Left ventricle myocardium inferior (tissue), 1 donor: Measurements from ENCODE around the gene ZMIZ1. TPM values are rescaled to one million over a fixed set of nuclear protein-coding genes. Genes with fewer than 3 reads are reported as not detected.

Source experiments
- DNase-seq: peaks from one replicate; pipeline ENCODE4 v3.0.0-alpha.2; 2020
- H3K27ac ChIP-seq: fragments of 200-600 bp; replicated peaks from 2 replicates; pipeline ENCODE4 v1.8.0; 2021
- H3K27me3 ChIP-seq: fragments of 200-600 bp; 2 replicates; pipeline ENCODE4 v1.8.0; 2021; ENCODE audit warnings: low read depth
- H3K36me3 ChIP-seq: fragments of 200-600 bp; 2 replicates; pipeline ENCODE4 v1.8.0; 2021
- H3K4me1 ChIP-seq: fragments of 200-600 bp; 2 replicates; pipeline ENCODE4 v1.8.0; 2021
- H3K4me3 ChIP-seq: fragments of 200-600 bp; 2 replicates; pipeline ENCODE4 v1.8.0; 2021; ENCODE audit warnings: mild to moderate bottlenecking, moderate library complexity
- H3K9me3 ChIP-seq: fragments of 200-600 bp; replicated peaks from 2 replicates; pipeline ENCODE4 v1.8.0; 2021
- CTCF ChIP-seq: fragments of 200-600 bp; IDR thresholded peaks from 2 replicates; pipeline ENCODE4 v1.8.0; 2021; ENCODE audit warnings: antibody characterized with exemption, mild to moderate bottlenecking, borderline replicate concordance
- intact Hi-C: fragments of 100-400 bp; cut with micrococcal nuclease; formaldehyde crosslinking; loops from one replicate; pipeline ENCODE4 v1.11.0; 2022
- total RNA-seq: library from RNA; stranded (reverse); fragmentation: NEBNext Ultra II Directional; extraction: Animal tissue kit (Norgen Biotek cat#: 25700); gene quantifications from one replicate; pipeline ENCODE4 v1.2.1, GENCODE V29; 2021
- donor health status: DM: no; HTN: yes; CAD: no; lungs with severe emphysema.

The ZMIZ1 gene
- total RNA-seq, 1 donor from 2014 or later, result 55.9 TPM

- H3K4me1 ChIP-seq, result peaks cover 100% of the 10 kb centered on the region
- H3K9me3 ChIP-seq, result no peaks in the 10 kb centered on the region
- no peak for TF ChIP-seq CTCF
- peak overlapping the region; percentile 35 for H3K4me3 ChIP-seq
- intact Hi-C loops, result no loop called here
- DNase-seq, result no peak
- peak overlapping the region; percentile 99 for H3K27ac ChIP-seq
- peaks cover 35% of the 10 kb centered on the region for H3K36me3 ChIP-seq
- no peaks in the 10 kb centered on the region for H3K27me3 ChIP-seq
These were observed 71.5 kb downstream of the ZMIZ1 start for GRCh38 chr10:79140085-79140793.

DNA sequence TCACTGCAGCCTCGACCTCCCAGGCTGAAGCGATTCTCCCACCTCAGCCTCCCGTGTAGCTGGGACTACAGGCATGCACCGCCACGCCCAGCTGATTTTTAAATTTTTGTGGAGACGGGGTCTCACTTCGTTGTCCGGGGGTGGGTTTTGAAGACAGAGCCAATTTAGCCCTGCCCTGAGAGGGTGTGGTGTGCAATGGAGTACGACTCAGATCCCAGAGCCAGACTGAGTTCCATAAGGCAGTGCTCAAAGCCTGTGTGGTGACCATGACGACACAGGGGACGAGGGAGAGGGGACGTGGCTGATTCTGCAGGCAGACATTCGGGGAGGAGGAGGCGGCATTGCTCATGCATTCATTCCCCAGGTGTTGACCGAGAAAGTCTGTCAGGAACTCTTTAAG is 72.1 kb downstream of the ZMIZ1 start:
- intact Hi-C loops, result no loop called here
- no peak for DNase-seq
- H3K4me3 ChIP-seq, result no peak overlapping the region
- H3K27ac ChIP-seq, result peak overlapping the region; percentile 99
- no peaks in the 10 kb centered on the region for H3K27me3 ChIP-seq
- peaks cover 35% of the 10 kb centered on the region for H3K36me3 ChIP-seq
- H3K4me1 ChIP-seq, result peaks cover 100% of the 10 kb centered on the region
- no peaks in the 10 kb centered on the region for H3K9me3 ChIP-seq
- no peak for TF ChIP-seq CTCF

- peaks cover 35% of the 10 kb centered on the region for H3K36me3 ChIP-seq
- TF ChIP-seq CTCF, result no peak
- H3K27ac ChIP-seq, result peak overlapping the region; percentile 99
- H3K4me3 ChIP-seq, result no peak overlapping the region
- DNase-seq, result no peak
- no peaks in the 10 kb centered on the region for H3K27me3 ChIP-seq
- H3K4me1 ChIP-seq, result peaks cover 100% of the 10 kb centered on the region
- intact Hi-C loops, result no loop called here
- no peaks in the 10 kb centered on the region for H3K9me3 ChIP-seq
These were observed 73.3 kb downstream of the ZMIZ1 start for GRCh38 chr10:79142064-79142491.

- TF ChIP-seq CTCF, result no peak
- H3K4me3 ChIP-seq, result no peak overlapping the region
- DNase-seq, result no peak
- peaks cover 35% of the 10 kb centered on the region for H3K36me3 ChIP-seq
- peak overlapping the region; percentile 99 for H3K27ac ChIP-seq
- intact Hi-C loops, result no loop called here
- no peaks in the 10 kb centered on the region for H3K9me3 ChIP-seq
- peaks cover 100% of the 10 kb centered on the region for H3K4me1 ChIP-seq
- H3K27me3 ChIP-seq, result no peaks in the 10 kb centered on the region
These were observed 74.0 kb downstream of the ZMIZ1 start for GRCh38 chr10:79142522-79143309.

GRCh38 chr10:79143879-79144278 is 75.1 kb downstream of the ZMIZ1 start:
- no peak for TF ChIP-seq CTCF
- intact Hi-C loops, result no loop called here
- H3K36me3 ChIP-seq, result peaks cover 35% of the 10 kb centered on the region
- no peaks in the 10 kb centered on the region for H3K27me3 ChIP-seq
- H3K9me3 ChIP-seq, result no peaks in the 10 kb centered on the region
- no peak for DNase-seq
- H3K4me1 ChIP-seq, result peaks cover 100% of the 10 kb centered on the region
- peak overlapping the region; percentile 99 for H3K27ac ChIP-seq
- no peak overlapping the region for H3K4me3 ChIP-seq
